ENCODE measurements around the gene PGA3.

PGA3 gene

GRCh38 chr11:61155741-61156140, 47.6 kb upstream of the PGA3 start:
- TF ChIP-seq SPI1 (IDR thresholded peaks at IDR 0.05; ENCODE audit: borderline replicate concordance, low read depth) (no peak), REST (IDR thresholded peaks at IDR 0.05; ENCODE audit: insufficient replicate concordance, low read depth) (no peak), POLR2AphosphoS5 (IDR thresholded peaks at IDR 0.05; ENCODE audit: low read depth) (no peak), CTCF (IDR thresholded peaks at IDR 0.05; ENCODE audit: insufficient read depth, low read length) (no peak), GABPA (IDR thresholded peaks at IDR 0.05; ENCODE audit: low read depth) (no peak)
- no peak for DNase-seq (ENCODE audit: low read depth in 1 of 2, low spot score in 1 of 2)
- Histone ChIP-seq H3K27ac (replicated peaks) (no peak overlapping the region), H3K4me3 (replicated peaks; ENCODE audit: insufficient read depth, low read length) (no peak overlapping the region), H3K27me3 (ENCODE audit: insufficient read depth, poor library complexity, severe bottlenecking) (no peaks in the 10 kb centered on the region)

GRCh38 chr11:61157743-61158142, 45.6 kb upstream of the PGA3 start:
- Histone ChIP-seq H3K4me3 (replicated peaks; ENCODE audit: insufficient read depth, low read length) (no peak overlapping the region), H3K27ac (replicated peaks) (no peak overlapping the region), H3K27me3 (ENCODE audit: insufficient read depth, poor library complexity, severe bottlenecking) (no peaks in the 10 kb centered on the region)
- TF ChIP-seq GABPA (IDR thresholded peaks at IDR 0.05; ENCODE audit: low read depth) (no peak), REST (IDR thresholded peaks at IDR 0.05; ENCODE audit: insufficient replicate concordance, low read depth) (no peak), POLR2AphosphoS5 (IDR thresholded peaks at IDR 0.05; ENCODE audit: low read depth) (no peak), SPI1 (IDR thresholded peaks at IDR 0.05; ENCODE audit: borderline replicate concordance, low read depth) (no peak), CTCF (IDR thresholded peaks at IDR 0.05; ENCODE audit: insufficient read depth, low read length) (no peak)
- DNase-seq (ENCODE audit: low read depth in 1 of 2, low spot score in 1 of 2), result no peak

- no peak for TF ChIP-seq REST (IDR thresholded peaks at IDR 0.05; ENCODE audit: insufficient replicate concordance, low read depth)
- H3K27me3 ChIP-seq (ENCODE audit: insufficient read depth, poor library complexity, severe bottlenecking), result no peaks in the 10 kb centered on the region
- no peak overlapping the region for H3K27ac ChIP-seq (replicated peaks)
- DNase-seq (ENCODE audit: low read depth in 1 of 2, low spot score in 1 of 2), result no peak
- H3K4me3 ChIP-seq (replicated peaks; ENCODE audit: insufficient read depth, low read length), result no peak overlapping the region
These were observed 44.5 kb upstream of the PGA3 start for GRCh38 chr11:61158691-61159381.

All from HL-60 (cell line).